MCF 10A (cell line): Measurements from ENCODE around the gene PLEKHG3. TPM values are rescaled to one million over a fixed set of nuclear protein-coding genes. Genes with fewer than 3 reads are reported as not detected.

Experiments
- BruUV-seq: library from RNA; stranded (reverse); fragments of 400-500 nt; replicated peaks from 2 replicates; lab custom pipeline; 2021; lab: Mats Ljungman, UMichigan
- CTCF ChIA-PET: fragments of 300-600 bp; sonication (Branson Sonifier 250); formaldehyde crosslinking; extraction: SDS; loops from one replicate; lab custom pipeline; 2021; ENCODE audit warnings: antibody characterized with exemption, inconsistent platforms; lab: Yijun Ruan, JAX
- POLR2A ChIA-PET: fragments of 300-600, 350-650 bp; sonication (Branson Sonifier 250); formaldehyde crosslinking; extraction: SDS; loops from one replicate; lab custom pipeline; 2020; ENCODE audit warnings: antibody characterized with exemption, inconsistent platforms; lab: Yijun Ruan, JAX
- DNase-seq: peaks from one replicate; pipeline ENCODE4 v3.0.0-alpha.2; 2018; ENCODE audit not compliant: unreplicated experiment
- H3K27ac Mint-ChIP-seq: one replicate; pipeline ENCODE4 v1.8.0; 2022; ENCODE audit warnings: mild to moderate bottlenecking, low read depth, mixed read lengths; ENCODE audit not compliant: unreplicated experiment
- H3K27me3 Mint-ChIP-seq: one replicate; pipeline ENCODE4 v1.8.0; 2022; ENCODE audit warnings: mixed read lengths; ENCODE audit not compliant: insufficient read depth, unreplicated experiment
- H3K36me3 Mint-ChIP-seq: one replicate; pipeline ENCODE4 v1.8.0; 2022; ENCODE audit warnings: mild to moderate bottlenecking, moderate library complexity, mixed read lengths; ENCODE audit not compliant: insufficient read depth, unreplicated experiment
- H3K4me1 Mint-ChIP-seq: one replicate; pipeline ENCODE4 v1.8.0; 2022; ENCODE audit warnings: mixed read lengths; ENCODE audit not compliant: insufficient read depth, unreplicated experiment
- H3K4me3 Mint-ChIP-seq: one replicate; pipeline ENCODE4 v1.8.0; 2022; ENCODE audit warnings: mild to moderate bottlenecking, moderate library complexity, mixed read lengths; ENCODE audit not compliant: unreplicated experiment
- H3K9me3 Mint-ChIP-seq: one replicate; pipeline ENCODE4 v1.8.0; 2022; ENCODE audit warnings: mixed read lengths; ENCODE audit not compliant: unreplicated experiment
- CTCF ChIP-seq: fragments of 200-600 bp; IDR thresholded peaks from one replicate; pipeline ENCODE4 v1.8.0; 2022; ENCODE audit warnings: antibody characterized with exemption, mild to moderate bottlenecking; ENCODE audit not compliant: unreplicated experiment
- intact Hi-C: fragments of 100-400 bp; cut with micrococcal nuclease; formaldehyde crosslinking; loops from 2 replicates; pipeline ENCODE4 v1.14.1; 2022
- total RNA-seq: library from RNA; stranded (reverse); gene quantifications from 2 replicates; pipeline ENCODE4 v1.2.3, GENCODE V29; 2022

The PLEKHG3 gene
- total RNA-seq, 1 experiment from 2014 or later, result 72.8 TPM

- intact Hi-C loops, result loop anchor here (2.0 to 5.0 kb wide), 3 partner anchors 15 to 40 kb away; no protein-coding TSS in a partner anchor
- Mint-ChIP-seq H3K36me3 (peaks cover 8% of the 10 kb centered on the region), H3K4me1 (peaks cover 69% of the 10 kb centered on the region), H3K4me3 (no peak overlapping the region), H3K27me3 (no peaks in the 10 kb centered on the region), H3K9me3 (no peaks in the 10 kb centered on the region), H3K27ac (peak overlapping the region; percentile 97)
- DNase-seq, result no peak
- ChIA-PET CTCF (interaction anchor here (0.6 to 2.2 kb wide), 3 partner anchors 14 to 51 kb away, joined by 3 to 6 read pairs (median 5); partner anchors contain the start of gene PLEKHG3), POLR2A (interaction anchor here (0.7 to 15.5 kb wide), 4 partner anchors 16 to 42 kb away, joined by 3 to 283 read pairs (median 18); partner anchors contain the start of gene PLEKHG3)
- no peak for TF ChIP-seq CTCF
- BruUV-seq, result no TSS peak
Measured at GRCh38 chr14:64721899-64722298, 17.7 kb downstream of the PLEKHG3 start.

- Mint-ChIP-seq H3K4me1 (peaks cover 59% of the 10 kb centered on the region), H3K27ac (peak overlapping the region; percentile 97), H3K4me3 (no peak overlapping the region), H3K36me3 (peaks cover 17% of the 10 kb centered on the region), H3K9me3 (no peaks in the 10 kb centered on the region), H3K27me3 (no peaks in the 10 kb centered on the region)
- intact Hi-C loops, result loop anchor here (5.0 kb wide), 2 partner anchors 34 to 41 kb away; no protein-coding TSS in a partner anchor
- DNase-seq, result peak; percentile 80
- no peak for TF ChIP-seq CTCF
- ChIA-PET CTCF (interaction anchor here (1.2 to 1.7 kb wide), 3 partner anchors 37 to 169 kb away, joined by 3 to 4 read pairs (median 4); no protein-coding TSS in a partner anchor), POLR2A (interaction anchor here (0.6 to 15.5 kb wide), 9 partner anchors 11 to 82 kb away, joined by 3 to 283 read pairs (median 3); partner anchors contain the start of gene PLEKHG3)
- BruUV-seq, result no TSS peak
Measured at GRCh38 chr14:64722842-64723447, 18.7 kb downstream of the PLEKHG3 start.

GRCh38 chr14:64723691-64724577, 19.7 kb downstream of the PLEKHG3 start:
- POLR2A ChIA-PET, result interaction anchor here (0.7 to 15.5 kb wide), 6 partner anchors 10 to 53 kb away, joined by 3 to 283 read pairs (median 5); partner anchors contain the start of gene PLEKHG3
- H3K27ac Mint-ChIP-seq, result peak overlapping the region; percentile 90
- CTCF ChIA-PET, result interaction anchor here (0.5 to 3.8 kb wide), 6 partner anchors 17 to 168 kb away, joined by 3 to 19 read pairs (median 4); no protein-coding TSS in a partner anchor
- BruUV-seq, result no TSS peak
- intact Hi-C loops, result loop anchor here (5.0 kb wide), 2 partner anchors 33 to 42 kb away; no protein-coding TSS in a partner anchor
- TF ChIP-seq CTCF, result no peak
- H3K9me3 Mint-ChIP-seq, result no peaks in the 10 kb centered on the region
- no peak overlapping the region for H3K4me3 Mint-ChIP-seq
- H3K36me3 Mint-ChIP-seq, result peaks cover 19% of the 10 kb centered on the region
- peaks cover 49% of the 10 kb centered on the region for H3K4me1 Mint-ChIP-seq
- DNase-seq, result no peak
- no peaks in the 10 kb centered on the region for H3K27me3 Mint-ChIP-seq
